NCI-H345 treated with DMSO at 0.1 percent for 48 hours (cell line): ENCODE measurements around the gene POU2F3.

Experiments
- DNase-seq: peaks from one replicate; lab custom pipeline; 2025; ENCODE audit not compliant: unreplicated experiment; lab: John Stamatoyannopoulos, UW

Gene POU2F3

DNA sequence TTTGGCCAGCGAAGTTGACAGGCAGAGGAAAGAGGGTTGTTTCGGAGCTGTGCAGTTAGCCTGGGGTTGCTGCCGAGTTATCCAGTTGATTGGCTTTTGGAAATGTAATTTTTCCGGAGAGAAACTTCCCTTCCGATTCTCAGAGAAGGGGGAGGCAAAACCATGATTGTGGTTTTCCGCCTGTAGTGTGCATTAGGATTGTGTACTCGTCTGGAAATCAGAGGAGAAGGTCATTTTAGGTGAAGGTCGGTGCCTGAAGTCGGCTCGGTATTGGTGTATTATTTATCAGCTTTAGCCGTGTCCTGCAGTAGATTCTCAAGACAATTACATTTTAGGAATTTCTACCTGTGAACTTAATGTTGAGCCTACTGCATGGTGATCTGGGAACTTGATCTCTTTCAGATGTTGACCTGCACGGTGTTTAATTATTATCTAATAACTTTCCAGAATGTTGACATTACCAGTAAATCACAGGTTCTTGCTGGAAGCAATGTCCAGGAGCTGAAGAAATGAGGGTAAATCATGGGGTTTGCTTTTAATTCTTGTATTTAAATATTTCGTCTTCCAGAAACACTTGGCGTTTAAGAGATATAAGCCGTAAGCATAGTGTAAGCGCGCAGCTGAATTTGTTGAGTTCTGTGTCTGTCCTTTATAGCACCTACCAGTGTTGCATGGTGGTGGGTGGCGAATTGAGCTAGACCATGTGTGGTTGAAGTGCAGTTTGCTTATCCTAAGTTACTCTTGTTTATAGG lies 97.6 kb downstream of the POU2F3 start:
- DNase-seq: no peak

DNA sequence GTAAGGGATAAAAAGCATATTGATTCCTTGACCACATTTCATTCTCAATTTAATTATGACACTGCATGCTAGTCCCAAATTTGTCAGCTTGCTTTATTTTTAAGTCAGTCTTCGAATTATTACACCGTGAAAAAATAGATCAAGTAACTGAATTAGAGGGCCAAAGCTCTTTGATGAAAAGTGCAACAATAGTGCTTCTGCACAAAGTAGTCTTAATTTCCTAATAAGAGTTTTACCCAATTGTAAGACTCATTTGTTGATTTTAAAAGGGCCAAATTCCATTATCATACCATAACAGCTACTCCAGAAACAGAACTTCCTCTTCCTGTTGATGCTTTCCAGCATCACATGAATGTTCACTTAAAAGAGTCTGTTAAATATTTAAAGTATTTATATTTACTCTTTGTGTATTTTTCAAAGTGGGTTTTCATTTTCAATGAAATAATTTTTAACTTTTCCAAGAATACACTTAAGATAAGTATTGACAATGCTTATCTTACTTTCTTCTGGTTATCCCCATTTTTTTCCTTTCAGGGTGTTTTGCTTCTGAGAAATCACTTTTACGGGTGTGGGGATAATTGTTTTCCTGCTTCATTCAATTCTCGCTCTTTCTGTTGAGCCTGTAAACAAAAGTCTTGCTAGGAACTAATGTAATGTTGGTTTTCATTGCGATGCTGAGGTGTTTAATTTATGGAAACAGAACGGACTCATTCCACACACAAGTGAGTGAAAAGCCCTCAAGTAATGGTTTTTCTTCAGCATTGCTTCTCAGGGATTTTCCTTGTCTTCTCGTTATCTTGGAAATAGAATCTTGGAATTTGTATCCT lies 98.4 kb downstream of the POU2F3 start:
- DNase-seq: no peak

DNA sequence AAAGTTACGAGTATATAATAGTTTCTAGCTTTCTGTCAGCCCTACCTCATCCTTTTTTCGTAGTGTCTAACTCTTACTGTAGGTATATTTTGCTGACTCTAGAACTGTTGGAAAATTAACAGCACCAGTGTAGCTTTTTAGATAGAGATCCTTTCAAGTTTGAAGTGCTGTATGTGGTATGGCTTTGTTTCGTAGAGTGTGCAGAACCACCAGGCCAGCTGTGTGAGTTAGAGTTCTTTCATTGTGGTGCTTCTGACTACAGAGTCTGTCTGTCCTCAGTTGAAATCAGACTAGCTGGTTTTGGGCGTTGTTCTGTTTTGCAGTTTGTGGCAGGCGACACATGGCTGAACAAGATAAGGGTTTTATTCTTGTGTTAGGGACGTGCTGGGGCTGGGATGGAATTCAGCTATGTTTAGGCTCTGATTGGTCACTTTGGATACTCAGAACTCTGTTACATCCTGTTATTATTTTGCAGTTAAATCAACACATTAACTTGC lies 99.5 kb downstream of the POU2F3 start:
- DNase-seq: no peak

DNA sequence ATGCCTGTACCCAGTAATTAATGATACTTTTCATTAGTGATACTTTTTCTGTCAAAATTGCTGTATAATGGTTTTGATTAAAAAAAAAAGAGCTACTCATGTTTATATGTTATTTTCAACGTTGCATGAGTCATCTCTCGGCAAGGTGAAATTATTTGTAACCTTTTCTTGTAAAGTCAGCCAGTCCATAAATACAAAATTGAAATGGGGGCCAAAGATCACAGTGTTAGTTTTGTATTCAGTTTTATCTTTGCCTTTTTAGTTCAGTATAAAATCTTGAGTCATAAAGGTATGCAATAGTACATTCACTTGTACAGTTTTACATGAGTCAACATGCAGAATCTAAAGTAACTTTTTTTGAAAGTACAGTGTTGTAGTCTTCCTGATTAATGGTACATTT lies 100.6 kb downstream of the POU2F3 start:
- DNase-seq: no peak

DNA sequence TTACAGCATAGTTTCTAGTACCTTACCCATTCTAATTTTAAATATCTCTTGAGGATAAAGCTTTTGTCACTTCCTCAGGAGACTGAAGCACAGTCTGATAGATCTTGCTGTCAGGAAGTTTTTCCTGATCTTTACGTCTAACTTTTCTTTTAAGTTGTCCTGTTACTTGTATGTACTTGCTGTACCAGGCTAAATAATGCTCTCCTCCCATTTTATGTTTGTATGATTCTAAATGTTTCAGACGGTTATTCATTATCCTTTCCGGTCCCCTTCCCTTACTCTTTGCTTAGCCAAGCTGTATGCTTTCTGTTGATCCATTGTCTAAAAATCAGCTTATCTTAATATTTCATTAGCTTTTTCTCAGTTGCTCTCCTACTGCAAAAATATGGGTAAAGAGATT lies 102.3 kb downstream of the POU2F3 start:
- no peak for DNase-seq

DNA sequence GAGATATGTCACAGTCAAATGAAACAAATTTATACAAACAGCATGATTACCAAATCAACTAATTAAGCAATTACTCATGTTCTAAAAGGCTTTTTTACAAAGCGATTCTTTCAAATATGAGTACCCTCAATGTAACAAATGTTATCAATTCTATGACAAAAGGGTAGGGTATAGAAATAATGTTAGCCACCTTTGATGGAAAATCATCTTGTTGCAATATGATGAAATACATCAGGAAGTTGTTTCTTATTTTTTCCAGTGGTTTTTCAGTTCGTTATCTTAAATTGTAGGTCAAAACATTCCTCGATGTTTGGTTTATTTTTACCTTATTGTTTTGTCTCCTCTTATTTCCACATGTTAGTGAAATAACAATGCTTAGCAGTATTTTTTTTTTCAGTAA lies 102.7 kb downstream of the POU2F3 start:
- DNase-seq: no peak

DNA sequence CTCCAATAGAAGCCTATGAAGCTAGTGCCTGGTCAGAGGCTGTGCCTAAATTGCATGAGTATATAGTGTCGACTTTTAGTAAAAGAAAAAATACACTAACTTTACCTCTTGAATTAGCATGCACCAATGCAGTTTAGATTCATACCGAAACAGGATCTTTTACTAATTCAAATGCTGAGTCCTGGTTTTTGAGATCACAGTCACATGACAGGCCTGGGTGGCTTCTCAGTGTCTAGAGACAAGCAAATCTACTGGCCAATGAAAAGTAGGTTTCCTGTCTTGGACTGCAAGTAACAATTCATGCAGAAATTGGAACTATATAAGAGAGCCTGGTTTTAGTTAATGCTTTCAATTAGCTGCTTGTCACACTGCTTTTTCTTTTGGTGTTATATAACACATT lies 103.5 kb downstream of the POU2F3 start:
- DNase-seq: no peak

DNA sequence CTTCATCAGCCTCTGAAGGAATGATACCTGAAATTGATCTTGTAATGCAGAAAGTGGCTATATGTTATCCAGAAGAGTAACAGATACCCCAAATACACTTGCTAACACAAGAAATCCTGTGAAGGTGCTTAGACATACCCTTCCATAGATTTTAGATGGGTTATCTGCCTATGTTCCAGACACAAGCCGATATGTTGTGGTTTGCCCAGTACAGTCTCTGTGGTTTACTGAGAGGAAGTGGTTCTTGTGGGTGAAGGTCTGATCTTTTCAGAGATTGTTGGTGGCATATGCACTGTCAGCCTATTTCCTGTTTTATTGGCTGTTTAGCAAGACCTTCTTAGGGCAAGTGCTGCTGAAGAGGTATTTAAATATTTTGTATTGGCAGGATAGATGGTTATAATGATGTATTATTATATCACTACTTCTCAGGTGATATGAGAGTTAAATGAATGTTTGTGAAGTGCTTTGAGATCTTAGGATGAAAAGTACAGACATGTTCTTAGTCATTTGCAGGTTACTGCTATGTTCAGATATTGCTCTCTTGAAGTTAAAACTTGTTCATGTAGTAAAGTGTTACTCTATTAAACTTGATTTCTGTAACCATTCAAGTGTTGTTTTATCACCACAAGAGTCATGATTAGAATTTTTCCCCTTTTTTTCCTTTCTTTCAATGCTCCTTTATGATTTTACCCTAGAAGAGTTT lies 104.5 kb downstream of the POU2F3 start:
- no peak for DNase-seq

DNA sequence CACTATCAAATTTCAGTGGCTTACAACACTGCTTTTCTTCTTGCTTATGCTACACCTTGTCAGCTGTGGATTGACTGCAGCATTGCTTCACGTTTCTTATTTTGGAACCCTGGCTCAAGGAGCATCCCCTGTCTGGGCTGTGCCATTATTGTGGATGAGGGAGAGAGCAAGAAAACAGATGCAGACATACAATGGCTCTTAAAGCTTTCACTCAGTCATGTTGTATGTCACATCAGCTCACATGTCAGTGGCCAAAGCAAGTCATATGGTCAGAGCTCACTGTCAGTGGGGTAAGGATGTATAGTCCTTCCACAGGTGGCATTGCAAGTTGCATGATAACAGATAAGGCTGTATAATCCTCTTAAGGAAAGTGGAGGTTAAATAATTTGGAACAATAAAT lies 106.3 kb downstream of the POU2F3 start:
- DNase-seq: no peak

DNA sequence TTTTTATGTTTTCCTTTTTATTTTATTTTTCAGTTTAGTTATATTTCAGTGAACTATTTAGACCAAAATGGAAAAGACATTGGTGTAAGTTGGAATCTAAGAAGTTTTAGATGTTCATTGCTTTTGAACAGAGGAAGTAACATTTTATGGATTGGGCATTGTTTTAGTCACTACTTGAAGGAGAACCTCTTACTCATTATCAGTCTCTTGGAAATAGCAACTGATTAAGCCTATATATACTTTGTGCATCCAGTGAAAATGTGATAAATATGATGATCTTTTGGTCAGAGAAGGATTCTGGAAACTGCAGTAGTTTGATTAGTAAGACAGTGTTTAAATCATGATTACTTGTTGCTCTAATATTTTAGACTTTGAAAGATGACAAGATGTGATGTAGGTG lies 110.7 kb downstream of the POU2F3 start:
- DNase-seq: no peak

DNA sequence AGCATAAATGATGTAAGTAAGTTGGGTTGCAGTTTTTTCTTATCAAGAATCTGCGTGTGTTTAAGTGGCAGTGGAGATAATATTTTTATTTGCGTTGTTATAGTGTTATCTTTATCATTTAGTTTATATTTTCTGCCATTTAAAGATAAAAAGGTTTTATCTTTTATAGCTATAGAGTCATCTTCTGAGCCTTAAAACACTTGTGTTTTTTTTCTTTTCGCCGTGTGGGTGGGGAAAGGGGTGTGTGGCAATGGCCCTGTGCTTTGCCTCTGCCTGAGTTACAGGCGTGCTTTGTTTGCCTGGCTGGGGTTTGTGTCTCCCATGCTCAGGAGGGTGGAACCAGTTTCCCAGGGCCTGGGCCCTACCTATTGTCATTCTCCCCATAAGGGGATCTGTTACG lies 112.5 kb downstream of the POU2F3 start:
- no peak for DNase-seq

DNA sequence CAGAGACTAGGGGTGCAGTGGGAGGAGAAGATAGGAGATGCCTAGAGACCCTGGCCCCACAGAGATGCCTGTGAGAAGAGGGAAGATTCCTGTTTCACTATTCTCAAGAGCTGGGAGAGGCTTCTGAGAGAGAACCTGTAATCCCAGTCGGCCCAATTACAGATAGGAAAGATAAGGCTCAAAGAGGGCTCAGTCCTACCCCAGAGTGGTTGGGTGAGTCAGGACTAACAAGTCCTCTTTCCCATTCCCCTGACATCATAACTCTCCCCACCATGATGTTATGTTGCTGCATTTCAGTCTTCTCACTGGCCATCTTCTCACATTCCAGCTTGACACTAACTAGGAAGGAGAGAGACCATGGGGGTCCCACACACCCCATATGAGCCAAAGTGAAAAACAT lies 114.1 kb downstream of the POU2F3 start:
- DNase-seq: no peak

DNA sequence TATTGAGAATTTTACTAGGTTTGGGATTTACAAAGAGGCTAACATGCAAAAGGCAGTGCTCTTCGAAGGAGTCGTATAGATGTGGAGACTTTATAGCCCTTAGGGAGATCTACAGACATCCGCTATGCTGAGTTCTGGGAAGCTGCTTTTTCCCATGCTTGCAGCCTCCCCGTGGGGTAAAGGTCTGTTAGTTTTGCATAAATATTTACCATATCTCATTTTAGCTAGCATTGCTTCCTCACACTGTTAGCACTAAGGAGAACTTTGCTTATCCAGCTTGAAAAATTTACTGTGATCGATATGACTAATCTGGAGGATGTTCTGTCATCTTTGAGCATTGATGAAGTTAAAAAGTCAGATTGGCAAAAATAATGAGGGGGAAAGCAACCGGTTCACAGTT lies 114.8 kb downstream of the POU2F3 start:
- no peak for DNase-seq

DNA sequence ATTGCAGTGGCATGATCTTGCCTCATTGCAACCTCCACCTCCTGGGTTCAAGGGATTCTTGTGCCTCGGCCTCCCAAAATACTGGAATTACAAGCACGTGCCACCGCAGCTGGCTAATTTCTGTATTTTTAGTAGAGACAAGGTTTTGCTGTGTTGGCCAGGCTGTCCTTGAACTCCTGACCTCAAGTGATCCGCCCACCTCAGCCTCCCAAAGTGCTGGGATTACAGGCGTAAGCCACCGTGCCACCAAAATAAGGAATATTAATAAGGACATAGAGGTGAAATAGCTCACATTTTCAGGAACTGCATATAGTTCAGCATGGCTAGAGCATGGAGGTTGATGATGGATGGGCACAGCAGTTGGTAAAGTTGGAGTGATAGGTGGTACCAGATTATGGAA lies 117.7 kb downstream of the POU2F3 start:
- no peak for DNase-seq

DNA sequence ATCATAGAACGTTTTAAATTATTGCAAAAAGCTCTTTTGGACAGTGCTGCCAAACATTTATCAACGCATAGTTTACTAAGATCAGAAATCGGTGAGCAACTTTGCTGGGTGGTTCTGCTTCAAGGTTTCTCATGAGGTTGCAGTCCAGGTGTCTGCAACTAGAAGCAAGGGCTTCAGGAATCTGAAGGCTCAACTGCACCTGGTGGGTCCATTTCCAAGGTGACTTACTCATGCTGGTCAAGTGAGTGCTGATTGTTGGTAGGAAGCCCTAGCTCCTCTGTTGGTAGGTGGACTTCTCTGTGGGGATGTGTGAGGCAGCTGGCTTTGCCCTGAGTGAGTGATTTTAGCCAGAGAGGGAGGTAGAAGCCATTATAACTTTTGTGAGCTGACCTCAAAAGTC lies 118.8 kb downstream of the POU2F3 start:
- no peak for DNase-seq

DNA sequence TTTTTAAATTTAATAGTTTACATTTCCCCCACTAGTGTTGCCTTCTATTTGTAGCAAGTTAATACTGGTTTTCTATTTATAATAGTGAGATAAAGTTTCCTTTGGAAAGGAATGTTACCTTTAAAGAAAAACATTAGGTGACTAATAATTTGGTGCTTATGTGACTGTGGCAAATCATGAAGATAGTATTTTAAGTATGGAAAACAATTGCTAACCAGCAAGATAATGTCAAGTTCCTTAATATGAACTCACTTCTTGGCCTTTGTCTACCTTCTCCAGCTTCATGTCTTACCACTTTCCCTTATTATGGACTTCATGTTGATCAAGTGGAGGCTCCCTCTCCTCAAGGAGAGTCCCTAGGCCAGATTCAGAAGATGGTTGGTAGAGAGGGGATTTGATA lies 123.5 kb downstream of the POU2F3 start:
- no peak for DNase-seq

DNA sequence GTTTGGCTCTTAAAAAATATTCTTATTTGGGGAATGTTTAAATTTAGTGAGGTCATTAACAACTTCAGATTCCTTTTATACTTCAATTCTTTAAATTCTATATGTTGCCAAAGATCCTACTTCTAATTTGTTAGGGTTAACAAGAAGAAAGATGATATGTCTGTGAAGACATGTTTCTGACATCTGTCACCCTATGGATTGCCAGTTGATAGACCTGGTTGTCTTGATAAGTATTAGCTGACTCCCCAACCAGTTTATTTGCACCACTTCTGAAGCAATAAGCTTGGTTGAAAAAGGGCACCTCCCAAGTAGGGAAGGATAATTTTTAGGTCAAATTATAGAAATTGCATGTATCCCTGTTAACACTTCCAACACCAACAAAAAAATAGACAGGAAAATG lies 125.6 kb downstream of the POU2F3 start:
- no peak for DNase-seq
